Kidney (tissue), 14 donors: ENCODE measurements around the gene SUGP2. TPM values are rescaled to one million over a fixed set of nuclear protein-coding genes. Genes with fewer than 3 reads are reported as not detected.
A peak's percentile ranks its signal among the peaks of the same experiment; 100 is the strongest.

Experiments used
- DNase-seq, 5 donors: peaks; one replicate each; pipeline ENCODE4 v3.0.0-alpha.2; 2013 to 2020
- FAIRE-seq: peaks from 2 replicates; lab custom pipeline; 2012; peaks lifted over from hg19 to GRCh38; lab: Jason Lieb, UNC
- H3K27ac ChIP-seq, 2 donors: one replicate each; pipeline ENCODE4 v1.7.0; 2013; ENCODE audit warnings: low read depth in 2 of 2, low read length in 2 of 2, inconsistent platforms in 1 of 2
- H3K27me3 ChIP-seq: one replicate; pipeline ENCODE4 v1.7.1; 2013; ENCODE audit warnings: low read length, inconsistent platforms; ENCODE audit not compliant: control insufficient read depth, insufficient read depth
- H3K36me3 ChIP-seq, 3 donors: one replicate each; pipeline versions ENCODE4 v1.7.0 to v1.7.1; 2013; ENCODE audit warnings: low read length in 3 of 3, control low read depth in 1 of 3, inconsistent platforms in 1 of 3; ENCODE audit not compliant: insufficient read depth in 3 of 3, control insufficient read depth in 2 of 3
- H3K4me1 ChIP-seq, 3 donors: one replicate each; pipeline versions ENCODE4 v1.7.0 to v1.7.1; 2013; ENCODE audit warnings: low read length in 3 of 3, inconsistent platforms in 1 of 3, low read depth in 1 of 3; ENCODE audit not compliant: control insufficient read depth in 2 of 3, insufficient read depth in 2 of 3
- H3K4me3 ChIP-seq, 3 donors: one replicate each; pipeline versions ENCODE4 v1.7.0 to v1.8.1; 2013; ENCODE audit warnings: low read length in 3 of 3, control low read depth in 1 of 3, inconsistent platforms in 1 of 3
- H3K9ac ChIP-seq, 3 donors: one replicate each; pipeline versions ENCODE4 v1.7.0 to v1.7.1; 2013; ENCODE audit warnings: low read length in 3 of 3, control low read depth in 1 of 3, inconsistent platforms in 1 of 3
- H3K9me3 ChIP-seq, 3 donors: one replicate each; pipeline versions ENCODE4 v1.7.0 to v1.7.1; 2013; ENCODE audit warnings: low read length in 3 of 3, control low read depth in 1 of 3, inconsistent platforms in 1 of 3; ENCODE audit not compliant: control insufficient read depth in 2 of 3, insufficient read depth in 1 of 3
- CTCF ChIP-seq: IDR thresholded peaks from 3 replicates; pipeline ENCODE4 v1.5.1; 2012; ENCODE audit warnings: mild to moderate bottlenecking, moderate library complexity, borderline replicate concordance; ENCODE audit not compliant: insufficient read depth; ENCODE audit errors: extremely low read depth
- intact Hi-C: fragments of 100-400 bp; cut with DNase I; formaldehyde crosslinking; loops from one replicate; pipeline ENCODE4 v1.11.1; 2022
- polyA plus RNA-seq: library from polyadenylated mRNA; stranded (reverse); fragments of 350-450 nt; fragmentation: Illumina TruSeq; extraction: RNeasy Lipid Tissue Mini Kit (QIAGEN cat#74804); gene quantifications from one replicate; pipeline ENCODE4 v1.2.3, GENCODE V29; 2014; ENCODE audit warnings: low read depth, low replicate concordance; ENCODE audit not compliant: insufficient read depth
- total RNA-seq: library from RNA; stranded (reverse); fragmentation: NEBNext Ultra II Directional; extraction: Animal tissue kit (Norgen Biotek cat#: 25700); gene quantifications from one replicate; pipeline ENCODE4 v1.2.1, GENCODE V29; 2021
- donor health status: control.
- donor health status: control.
- donor health status: control.
- donor health status: control.
- donor health status: control.
- donor health status: DM: yes; HTN: yes; CAD: no.
- donor health status: Normal renal cell carcinoma (clear cell type).

SUGP2 gene
- total and polyA plus RNA-seq, 2 donors from 2014 or later, result 47.5 to 74.1 TPM

GRCh38 chr19:18941628-18942354 lies 91.5 kb downstream of the SUGP2 start:
- Histone ChIP-seq H3K27ac (no peak overlapping the region), H3K9ac (no peak overlapping the region)

More at GRCh38 chr19:18941628-18942354, 91.5 kb downstream of the SUGP2 start:
- peak in 1 of 5 donors; percentile 32 for DNase-seq
- Histone ChIP-seq H3K4me3 (peak overlapping the region in 1 of 3 donors; percentile 28), H3K27me3 (no peaks in the 10 kb centered on the region), H3K36me3 (no peaks in the 10 kb centered on the region), H3K9me3 (no peaks in the 10 kb centered on the region), H3K4me1 (peaks cover 0 to 4% (median 3%) of the 10 kb centered on the region in 3 donors)
- FAIRE-seq, result no peak
- no peak for TF ChIP-seq CTCF
- intact Hi-C loops, result no loop called here

Other genes starting within 250 kb of the SUGP2 start
- gene COMP, start 242.2 kb downstream of the SUGP2 start, total RNA-seq, result 33.2 TPM
- gene COMP, start 242.2 kb downstream of the SUGP2 start, polyA plus RNA-seq, result 1.8 TPM
- gene UPF1, start 201.6 kb downstream of the SUGP2 start, total RNA-seq, result 70.1 TPM
- gene UPF1, start 201.6 kb downstream of the SUGP2 start, polyA plus RNA-seq, result 34.2 TPM
- gene CERS1, start 137.4 kb downstream of the SUGP2 start, total RNA-seq, result 0.50 TPM
- not detected for gene CERS1, start 137.4 kb downstream of the SUGP2 start, polyA plus RNA-seq
- gene COPE, start 114.1 kb downstream of the SUGP2 start, total RNA-seq, result 166 TPM
- gene COPE, start 114.1 kb downstream of the SUGP2 start, polyA plus RNA-seq, result 263 TPM
- 39.5 TPM for gene DDX49, start 113.8 kb downstream of the SUGP2 start, total RNA-seq
- 40.6 TPM for gene DDX49, start 113.8 kb downstream of the SUGP2 start, polyA plus RNA-seq
- gene HOMER3, start 92.3 kb downstream of the SUGP2 start, total RNA-seq, result 34.3 TPM
- 53.1 TPM for gene HOMER3, start 92.3 kb downstream of the SUGP2 start, polyA plus RNA-seq
- 23.0 TPM for gene ARMC6, start 86 bp upstream of the SUGP2 start, total RNA-seq
- gene ARMC6, start 86 bp upstream of the SUGP2 start, polyA plus RNA-seq, result 24.6 TPM
- 9.7 TPM for gene SLC25A42, start 30.5 kb upstream of the SUGP2 start, total RNA-seq
- 70.7 TPM for gene SLC25A42, start 30.5 kb upstream of the SUGP2 start, polyA plus RNA-seq
- 23.9 TPM for gene TMEM161A, start 105.0 kb upstream of the SUGP2 start, total RNA-seq
- gene TMEM161A, start 105.0 kb upstream of the SUGP2 start, polyA plus RNA-seq, result 37.1 TPM
- 3.4 TPM for gene MEF2B, start 136.7 kb upstream of the SUGP2 start, total RNA-seq
- 0.47 TPM for gene MEF2B, start 136.7 kb upstream of the SUGP2 start, polyA plus RNA-seq
- gene BORCS8, start 158.6 kb upstream of the SUGP2 start, total RNA-seq, result 42.2 TPM
- gene BORCS8, start 158.6 kb upstream of the SUGP2 start, polyA plus RNA-seq, result 51.7 TPM
- gene RFXANK, start 158.7 kb upstream of the SUGP2 start, total RNA-seq, result 70.7 TPM
- gene RFXANK, start 158.7 kb upstream of the SUGP2 start, polyA plus RNA-seq, result 133 TPM
- gene NR2C2AP, start 169.9 kb upstream of the SUGP2 start, total RNA-seq, result 15.5 TPM
- gene NR2C2AP, start 169.9 kb upstream of the SUGP2 start, polyA plus RNA-seq, result 13.5 TPM
- gene NCAN, start 178.4 kb upstream of the SUGP2 start, total RNA-seq, result 0.13 TPM
- not detected for gene NCAN, start 178.4 kb upstream of the SUGP2 start, polyA plus RNA-seq
- 1.5 TPM for gene TM6SF2, start 239.8 kb upstream of the SUGP2 start, total RNA-seq
- gene TM6SF2, start 239.8 kb upstream of the SUGP2 start, polyA plus RNA-seq, result 10.1 TPM